HG03342 (cell line): ENCODE results near the gene RNF182.
"Not testable (repeated sequence)": the region's sequence is repeated elsewhere in the genome, so short reads cannot be mapped to it uniquely, and the experiment has no call there.

Source experiments
- ATAC-seq: cut with Tn5 transposase; IDR thresholded peaks from one replicate; pipeline ENCODE4 v1.9.1; 2021; ENCODE audit warnings: mild to moderate bottlenecking, moderate library complexity; ENCODE audit not compliant: unreplicated experiment

Gene RNF182

DNA sequence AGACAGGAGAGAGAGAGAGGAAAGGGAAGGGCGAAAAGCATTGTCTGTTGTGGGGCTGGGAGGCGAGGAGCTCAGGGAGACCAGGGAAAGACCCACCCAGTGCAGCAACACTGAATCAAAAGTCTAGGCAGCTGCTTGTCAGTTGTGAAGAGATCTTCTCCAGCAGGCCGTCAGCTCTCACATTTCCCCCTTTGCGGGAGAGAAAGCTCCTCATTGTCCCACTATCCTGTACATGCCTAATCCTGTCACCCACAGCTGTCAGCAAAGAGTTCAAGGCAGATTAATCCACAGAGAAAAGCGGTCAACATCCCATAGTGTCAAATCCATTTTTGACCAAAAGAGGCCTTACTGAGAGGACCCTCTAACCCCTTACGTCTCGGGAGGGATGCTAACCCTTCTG lies 27.3 kb downstream of the RNF182 start:
- no peak for ATAC-seq

DNA sequence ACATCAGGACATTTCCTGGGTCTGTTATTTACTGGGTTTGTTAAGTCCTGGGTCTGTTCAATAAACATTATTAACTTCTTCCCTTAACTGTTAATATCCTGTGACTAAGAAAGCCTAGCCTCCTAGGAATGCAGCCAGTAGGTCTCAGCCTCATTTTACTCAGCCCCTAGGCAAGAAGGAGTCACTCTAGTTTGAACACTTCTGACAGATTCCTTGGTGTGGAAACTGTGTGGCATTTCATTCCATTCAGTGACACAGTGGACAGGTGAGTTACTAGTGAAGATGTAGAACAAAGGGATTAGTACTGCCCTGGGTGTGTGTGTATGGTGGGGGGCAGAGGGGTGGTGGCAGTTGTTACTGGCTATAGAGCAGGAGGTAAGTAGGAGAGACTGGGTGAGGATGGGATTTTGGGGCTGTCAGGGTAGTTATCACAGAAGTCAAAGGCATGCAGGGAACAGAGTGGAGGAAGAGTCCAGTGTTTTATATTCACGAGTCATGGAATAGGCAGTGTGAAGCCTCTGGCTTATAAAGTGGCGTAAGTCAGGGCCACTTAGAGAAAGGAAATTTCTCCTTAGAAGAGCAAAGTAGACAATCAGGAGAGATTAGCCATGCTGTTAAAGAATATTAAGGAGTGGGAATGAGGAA lies 28.4 kb downstream of the RNF182 start:
- no peak for ATAC-seq

DNA sequence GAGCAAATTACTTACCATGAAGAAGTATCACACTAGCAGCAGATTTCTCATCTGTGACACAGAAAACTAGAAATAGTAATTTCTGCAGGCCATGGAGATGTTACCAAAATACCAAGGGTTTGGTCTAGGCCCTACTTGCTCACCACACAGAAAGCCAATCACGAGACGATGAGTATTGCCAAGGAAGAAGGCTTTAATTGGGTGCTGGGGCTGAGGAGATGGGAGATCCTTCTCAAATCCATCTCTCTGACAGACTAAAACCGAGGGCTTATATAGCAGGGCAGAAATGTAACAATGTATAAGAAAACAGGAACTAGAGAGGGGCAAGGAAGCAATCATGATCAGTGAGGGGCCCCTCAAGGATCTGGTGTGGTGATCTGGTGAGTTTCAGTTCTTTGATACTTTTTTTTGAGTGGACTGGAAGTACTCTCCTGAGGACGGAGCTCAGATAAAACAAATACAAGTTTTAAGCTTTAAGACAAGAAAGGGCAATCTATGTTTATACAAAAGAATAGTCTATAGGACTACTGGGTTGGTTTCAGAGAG lies 40.9 kb downstream of the RNF182 start:
- no peak for ATAC-seq

DNA sequence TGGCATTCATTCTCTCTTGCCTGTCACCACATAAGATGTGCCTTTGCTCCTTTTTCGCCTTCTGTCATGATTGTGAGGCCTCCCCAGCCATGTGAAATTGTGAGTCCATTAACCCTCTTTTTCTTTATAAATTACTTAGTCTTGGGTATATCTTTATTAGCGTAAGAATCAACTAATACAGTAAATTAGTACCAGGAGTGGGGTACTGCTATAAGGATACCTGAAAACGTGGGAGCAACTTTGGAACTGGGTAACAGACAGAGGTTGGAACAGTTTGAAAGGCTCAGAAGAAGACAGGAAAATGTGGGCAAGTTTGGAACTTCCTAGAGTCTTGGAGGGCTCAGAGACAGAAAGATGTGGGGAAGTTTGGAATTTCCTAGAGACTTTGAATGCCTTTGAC lies 46.6 kb downstream of the RNF182 start:
- ATAC-seq, result no peak

DNA sequence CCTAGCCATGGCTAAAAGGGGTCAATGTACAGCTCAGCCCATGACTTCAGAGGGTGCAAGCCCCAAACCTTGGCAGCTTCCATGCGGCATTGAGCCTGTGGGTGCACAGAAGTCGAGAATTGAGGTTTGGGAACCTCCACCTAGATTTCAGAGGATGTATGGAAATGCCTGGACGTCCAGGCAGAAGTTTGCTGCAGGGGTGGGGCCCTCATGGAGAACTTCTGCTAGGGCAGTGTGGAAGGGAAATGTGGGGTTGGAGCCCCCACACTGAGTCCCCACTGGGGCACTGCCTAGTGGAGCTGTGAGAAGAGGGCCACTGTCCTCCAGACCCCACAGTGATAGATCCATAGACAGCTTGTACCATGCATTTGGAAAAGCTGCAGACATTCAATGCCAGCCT lies 47.9 kb downstream of the RNF182 start:
- ATAC-seq, result not testable (repeated sequence)

DNA sequence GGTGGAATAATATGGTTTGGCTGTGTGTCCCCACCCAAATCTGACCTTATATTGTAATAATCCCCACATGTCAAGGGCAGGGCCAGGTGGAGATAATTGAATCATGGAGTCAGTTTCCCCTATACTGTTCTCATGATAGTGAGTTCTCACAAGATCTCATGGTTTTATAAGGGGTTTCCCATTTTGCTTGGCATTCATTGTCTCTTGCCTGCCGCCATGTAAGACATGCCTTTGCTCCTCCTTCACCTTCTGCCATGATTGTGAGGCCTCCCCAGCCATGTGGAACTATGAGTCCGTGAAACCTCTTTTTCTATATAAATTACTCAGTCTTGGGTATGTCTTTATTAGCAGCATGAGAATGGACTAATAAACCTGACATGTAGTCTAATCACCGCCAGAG lies 48.7 kb downstream of the RNF182 start:
- not testable (repeated sequence) for ATAC-seq

GRCh38 chr6:13978102-13978640 lies 53.4 kb downstream of the RNF182 start:
- ATAC-seq, result no peak

GRCh38 chr6:13978787-13979186 lies 54.0 kb downstream of the RNF182 start:
- no peak for ATAC-seq

DNA sequence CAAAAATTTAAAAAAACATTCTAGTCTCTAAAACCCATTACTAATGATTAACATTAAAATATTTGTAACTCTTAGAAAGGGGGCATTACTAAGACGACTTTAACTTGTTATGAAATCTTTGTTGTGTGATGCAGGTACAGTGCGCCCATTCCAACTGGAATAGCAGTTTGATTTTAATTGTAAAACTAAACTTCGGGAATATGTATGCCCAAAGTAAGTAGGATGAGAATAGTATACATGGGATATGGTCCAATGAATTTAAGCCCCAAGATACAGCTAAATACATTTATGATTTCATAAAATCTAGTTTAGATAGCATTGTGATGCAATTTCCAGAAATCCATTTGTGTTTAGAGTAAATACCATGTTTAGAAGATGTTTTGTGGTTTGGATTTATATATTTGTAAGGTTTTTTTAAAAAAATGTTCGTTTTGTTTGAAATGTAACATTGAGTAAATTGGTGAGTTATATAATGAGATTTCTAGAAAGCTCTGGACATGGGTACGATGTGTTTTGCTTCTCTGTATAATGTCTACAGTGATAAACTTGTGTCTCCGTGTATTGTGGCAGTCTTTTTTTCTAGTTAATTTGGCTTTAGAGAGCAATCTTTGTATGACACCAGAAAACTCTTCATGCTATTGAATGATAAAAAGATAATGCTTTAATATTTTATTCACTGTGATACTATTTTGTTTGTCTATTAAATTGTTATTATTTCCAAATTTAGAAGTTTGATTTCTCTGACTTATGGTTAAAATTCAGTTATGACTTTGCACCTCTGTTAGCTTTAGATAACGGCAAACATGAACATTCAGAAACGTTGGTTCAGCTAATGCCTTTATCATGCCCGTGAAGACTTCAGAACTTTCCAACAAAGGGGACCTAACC lies 54.8 kb downstream of the RNF182 start:
- ATAC-seq, result no peak

- ATAC-seq, result no peak
Observed at GRCh38 chr6:13980534-13980933, 55.8 kb downstream of the RNF182 start.

DNA sequence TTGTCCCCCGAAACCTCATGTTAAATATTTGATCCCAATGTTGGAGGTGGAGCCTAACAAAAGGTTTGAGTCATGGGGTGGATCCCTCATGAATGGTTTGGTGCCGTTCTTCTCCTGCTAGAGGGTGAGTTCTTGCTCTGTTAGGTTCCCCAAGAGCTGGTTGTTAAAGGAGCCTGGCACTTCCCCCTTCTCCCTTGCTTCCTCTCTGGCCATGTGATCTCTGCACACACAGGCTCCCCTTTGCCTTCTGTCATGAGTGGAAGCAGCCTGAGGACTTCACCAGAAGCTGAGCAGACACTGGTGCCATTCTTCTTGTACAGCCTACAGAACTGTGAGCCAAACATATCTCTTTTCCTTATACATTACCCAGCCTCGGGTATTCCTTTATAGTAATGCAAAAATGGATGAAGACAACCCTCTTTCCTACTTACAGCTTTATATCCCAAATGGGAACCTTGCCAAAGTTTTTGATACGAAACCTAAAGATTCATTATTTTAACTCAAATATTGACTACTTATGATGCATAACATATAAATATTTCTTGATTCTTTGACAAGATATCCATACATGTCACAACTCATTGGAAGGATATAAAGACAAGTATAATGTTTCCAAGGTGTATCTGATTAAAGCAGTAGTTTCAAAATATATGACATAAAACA lies 61.0 kb downstream of the RNF182 start:
- ATAC-seq, result no peak

DNA sequence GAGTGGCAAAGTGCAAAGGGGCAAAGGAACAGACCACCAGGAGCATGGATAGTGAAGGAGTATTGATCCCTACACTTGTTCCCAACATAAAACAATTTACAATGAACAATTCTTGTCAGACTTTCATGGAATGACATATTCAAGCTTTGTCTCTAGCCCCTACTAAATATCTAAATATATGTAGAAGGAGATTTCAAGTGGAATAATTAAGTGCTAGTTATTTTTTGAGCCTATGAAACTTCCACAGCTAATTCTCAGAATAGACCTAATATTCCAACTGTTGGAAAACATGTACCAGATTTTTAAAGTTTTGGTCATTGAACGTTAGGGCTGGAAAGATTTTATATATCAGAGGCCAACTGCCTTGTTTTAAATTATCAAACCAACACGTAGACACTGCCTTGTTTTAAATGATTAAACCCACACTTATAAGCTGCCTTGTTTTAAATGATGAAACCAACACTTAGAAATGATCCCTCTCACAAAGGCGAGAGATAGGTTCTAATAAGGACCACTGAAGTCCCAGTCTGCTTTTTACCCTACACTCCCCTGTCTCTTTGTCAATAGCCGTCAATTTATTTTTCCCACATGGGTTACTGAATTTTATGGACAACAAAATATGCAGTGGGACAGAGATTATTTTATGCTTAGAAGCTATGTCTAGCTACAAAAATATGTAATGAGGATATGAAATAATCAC lies 62.1 kb downstream of the RNF182 start:
- no peak for ATAC-seq

DNA sequence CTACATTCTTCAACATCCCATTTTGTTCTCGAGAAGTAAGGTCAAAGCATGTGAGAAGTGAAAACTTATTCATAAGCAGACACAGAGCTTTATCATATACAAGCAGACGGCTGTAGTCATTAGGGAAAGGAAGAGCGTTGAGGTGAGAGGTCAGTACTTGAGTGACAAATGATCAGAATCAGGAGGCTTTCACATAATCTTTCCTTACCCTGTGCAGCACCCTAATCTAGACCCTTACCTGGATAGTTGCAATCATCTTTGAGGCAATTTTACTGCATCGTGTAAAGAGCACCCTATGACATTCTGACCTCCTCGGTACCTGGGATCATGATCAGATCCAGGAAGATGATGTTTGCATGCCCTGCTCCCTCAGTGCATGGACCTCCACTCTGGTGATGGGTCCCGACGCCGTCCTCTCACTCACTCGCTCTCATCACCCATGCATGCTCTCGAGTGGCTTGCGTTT lies 62.7 kb downstream of the RNF182 start:
- ATAC-seq, result no peak

GRCh38 chr6:13988049-13988738 lies 63.4 kb downstream of the RNF182 start:
- ATAC-seq, result no peak

DNA sequence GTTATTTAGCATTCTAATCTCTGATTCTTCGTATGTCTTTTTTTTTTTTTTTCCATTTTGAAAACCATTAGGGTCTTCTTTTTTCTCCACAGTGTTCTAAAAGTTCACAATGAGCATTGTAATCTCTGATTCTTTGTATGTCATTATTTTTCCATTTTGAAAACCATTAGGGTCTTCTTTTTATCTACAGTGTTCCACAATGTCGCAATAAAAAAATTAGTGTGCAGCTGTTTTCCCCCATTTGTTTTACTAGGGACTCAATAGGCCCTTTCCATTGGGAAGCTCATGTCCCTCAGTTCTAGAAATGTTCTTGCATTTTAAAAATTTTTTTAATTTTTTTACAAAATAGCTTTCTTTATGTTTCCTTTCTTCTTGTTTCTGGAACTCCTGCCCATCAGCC lies 64.2 kb downstream of the RNF182 start:
- no peak for ATAC-seq

GRCh38 chr6:13989496-13990144 lies 64.9 kb downstream of the RNF182 start:
- no peak for ATAC-seq

DNA sequence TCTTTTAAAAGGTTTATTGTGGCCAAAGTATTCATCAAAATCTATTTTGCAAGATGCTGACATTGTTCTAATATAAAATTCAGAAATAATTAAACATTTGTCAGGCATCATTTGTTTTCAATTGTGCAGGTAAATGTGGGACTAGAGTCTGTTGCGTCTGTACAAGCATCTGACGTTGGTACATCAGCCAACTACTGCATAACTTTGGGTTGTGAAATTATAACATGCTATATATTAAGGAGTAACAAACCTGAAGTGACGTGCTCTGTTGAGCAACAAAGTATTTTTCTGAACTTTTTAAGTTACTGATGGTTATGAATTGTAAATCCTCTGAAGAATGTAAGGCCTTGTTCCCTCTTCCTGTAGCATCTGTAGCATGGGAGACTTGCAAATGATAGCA lies 66.0 kb downstream of the RNF182 start:
- no peak for ATAC-seq

DNA sequence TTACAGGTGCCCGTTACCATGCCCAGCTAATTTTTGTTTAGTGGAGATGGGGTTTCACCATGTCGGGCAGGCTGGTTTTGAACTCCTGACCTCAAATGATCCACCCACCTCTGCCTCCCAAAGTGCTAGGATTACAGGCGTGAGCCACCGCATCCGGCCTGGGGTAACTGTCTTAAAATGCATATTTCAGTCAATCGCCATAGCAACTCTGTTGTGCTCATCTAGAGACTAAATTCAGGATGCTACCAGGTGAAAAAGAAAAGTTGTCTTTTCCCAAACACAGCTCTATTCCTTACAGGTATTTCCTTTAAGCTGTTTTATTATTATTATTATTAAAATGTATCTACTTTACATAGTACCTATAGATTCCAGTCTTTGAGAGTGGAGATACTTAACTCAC lies 66.6 kb downstream of the RNF182 start:
- ATAC-seq, result no peak

- ATAC-seq, result no peak
Observed at GRCh38 chr6:13992417-13993055, 67.8 kb downstream of the RNF182 start.
